OCI-LY7 (cell line): Measurements from ENCODE around the gene MRPL23.

Experiments
- CTCF ChIP-seq: fragments of 200-600 bp; sonication (generic); conservative IDR thresholded peaks from 2 replicates; pipeline ENCODE4 v1.5.1; 2014; ENCODE audit warnings: mild to moderate bottlenecking, antibody characterized with exemption, low read length, moderate library complexity, mixed read lengths
- EZH2phosphoT487 ChIP-seq: fragments of 200-600 bp; sonication (generic); IDR thresholded peaks from 2 replicates; pipeline ENCODE4 v1.6.1; 2018; ENCODE audit warnings: low read depth, borderline replicate concordance, mild to moderate bottlenecking, mixed run types, antibody characterized with exemption, low read length, moderate library complexity, mixed read lengths

- TF ChIP-seq CTCF (no peak), EZH2phosphoT487 (no peak)
Observed at GRCh38 chr11:1988174-1988573, 41.0 kb downstream of the MRPL23 start.
